ENCODE measurements around the gene ADGRG3. TPM values are rescaled to one million over a fixed set of nuclear protein-coding genes. Genes with fewer than 3 reads are reported as not detected.

Gene ADGRG3
- total and polyA plus RNA-seq, 10 of the 15 experiments (the other 5 are each of a cell fraction or from before 2014, with no cell fraction given): 0.10 to 0.11 (median 0.10) TPM; not detected in 7

DNA sequence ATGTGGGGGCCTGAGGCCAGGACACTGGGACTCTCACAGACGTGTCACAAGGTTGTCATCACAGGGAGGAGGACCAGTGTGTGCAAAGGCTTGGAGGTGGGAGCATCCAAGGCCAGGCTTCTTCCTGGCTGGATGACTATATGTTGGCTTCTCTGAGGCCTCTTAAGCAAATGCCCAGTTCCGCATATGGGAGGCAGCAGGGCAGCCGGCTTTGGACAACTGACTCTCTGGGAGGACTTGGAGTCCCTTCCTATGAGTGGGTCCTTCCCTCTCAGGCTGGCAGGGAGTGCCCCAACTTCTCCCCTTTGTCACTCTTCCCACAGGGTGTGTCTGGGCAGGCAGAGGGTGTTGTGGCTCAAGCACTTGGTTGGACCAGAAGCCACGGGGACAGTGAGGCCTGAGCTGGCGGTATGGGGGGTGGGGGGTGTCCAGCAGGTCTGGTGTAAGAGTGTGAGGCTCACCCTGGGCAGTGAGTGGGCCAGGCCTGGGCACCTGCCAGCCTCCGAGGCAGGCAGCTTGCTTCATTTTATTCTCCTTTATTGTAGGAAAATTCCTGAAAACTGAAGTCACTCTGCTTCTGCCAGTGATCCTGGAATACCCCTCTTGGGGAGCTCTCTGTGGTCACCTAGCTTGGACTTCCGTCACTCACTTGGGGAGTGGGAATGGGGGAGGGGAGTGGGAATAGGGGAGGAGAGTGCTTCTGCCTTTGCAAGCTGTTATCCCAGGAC, 24.8 kb upstream of the ADGRG3 start:
- H3K27ac ChIP-seq (ENCODE audit: control insufficient read depth, insufficient read depth): no peak overlapping the region
- ChIA-PET SMC1A (ENCODE audit: uncharacterized antibody, unreplicated experiment) (interaction anchor here (1.0 kb wide), 1 partner anchor 67 kb away, joined by 3 read pairs; no protein-coding TSS in a partner anchor), RAD21 (ENCODE audit: unreplicated experiment) (interaction anchor here (0.8 to 1.0 kb wide), 3 partner anchors 33 to 67 kb away, joined by 3 to 5 read pairs (median 5); no protein-coding TSS in a partner anchor), CTCF (interaction anchor here (1.1 to 2.3 kb wide), 3 partner anchors 34 to 62 kb away, joined by 4 to 14 read pairs (median 9); no protein-coding TSS in a partner anchor), POLR2A (no interaction called here)
- 18% methylated on average over 7 of the region's 7 CpGs for WGBS (ENCODE audit: insufficient coverage, insufficient replicate concordance, low lambda C conversion rate, missing lambda C conversion rate)
- no peak for FAIRE-seq
- H4K20me1 ChIP-seq (ENCODE audit: control insufficient read depth, insufficient read depth): no peaks in the 10 kb centered on the region
- DNase-seq (ENCODE audit: low read depth, low spot score): no peak
- in situ Hi-C loops (cut with MboI) (loop anchor here (5.0 kb wide), 1 partner anchor 41 kb away; no protein-coding TSS in a partner anchor), intact Hi-C loops (cut with micrococcal nuclease; ENCODE audit: unreplicated experiment) (no loop called here)
- H3K79me2 ChIP-seq (ENCODE audit: control insufficient read depth, insufficient read depth, low read length): no peaks in the 10 kb centered on the region
- BruUV-seq (replicated peaks): no TSS peak
- H3K9me3 ChIP-seq (replicated peaks; ENCODE audit: control insufficient read depth, insufficient read depth, low read length): no peaks in the 10 kb centered on the region
- H3K4me2 ChIP-seq (ENCODE audit: control insufficient read depth, insufficient read depth): no peak overlapping the region
- no peak overlapping the region for H3K4me3 ChIP-seq
- peaks cover 0 to 3% of the 10 kb centered on the region in 2 experiments; a peak in 2 of 4 replicates for H3K27me3 ChIP-seq (replicated peaks in 1 of 2; ENCODE audit: control insufficient read depth in 2 of 2, insufficient read depth in 2 of 2, low read length in 1 of 2)
- TF ChIP-seq, protein P1, sequence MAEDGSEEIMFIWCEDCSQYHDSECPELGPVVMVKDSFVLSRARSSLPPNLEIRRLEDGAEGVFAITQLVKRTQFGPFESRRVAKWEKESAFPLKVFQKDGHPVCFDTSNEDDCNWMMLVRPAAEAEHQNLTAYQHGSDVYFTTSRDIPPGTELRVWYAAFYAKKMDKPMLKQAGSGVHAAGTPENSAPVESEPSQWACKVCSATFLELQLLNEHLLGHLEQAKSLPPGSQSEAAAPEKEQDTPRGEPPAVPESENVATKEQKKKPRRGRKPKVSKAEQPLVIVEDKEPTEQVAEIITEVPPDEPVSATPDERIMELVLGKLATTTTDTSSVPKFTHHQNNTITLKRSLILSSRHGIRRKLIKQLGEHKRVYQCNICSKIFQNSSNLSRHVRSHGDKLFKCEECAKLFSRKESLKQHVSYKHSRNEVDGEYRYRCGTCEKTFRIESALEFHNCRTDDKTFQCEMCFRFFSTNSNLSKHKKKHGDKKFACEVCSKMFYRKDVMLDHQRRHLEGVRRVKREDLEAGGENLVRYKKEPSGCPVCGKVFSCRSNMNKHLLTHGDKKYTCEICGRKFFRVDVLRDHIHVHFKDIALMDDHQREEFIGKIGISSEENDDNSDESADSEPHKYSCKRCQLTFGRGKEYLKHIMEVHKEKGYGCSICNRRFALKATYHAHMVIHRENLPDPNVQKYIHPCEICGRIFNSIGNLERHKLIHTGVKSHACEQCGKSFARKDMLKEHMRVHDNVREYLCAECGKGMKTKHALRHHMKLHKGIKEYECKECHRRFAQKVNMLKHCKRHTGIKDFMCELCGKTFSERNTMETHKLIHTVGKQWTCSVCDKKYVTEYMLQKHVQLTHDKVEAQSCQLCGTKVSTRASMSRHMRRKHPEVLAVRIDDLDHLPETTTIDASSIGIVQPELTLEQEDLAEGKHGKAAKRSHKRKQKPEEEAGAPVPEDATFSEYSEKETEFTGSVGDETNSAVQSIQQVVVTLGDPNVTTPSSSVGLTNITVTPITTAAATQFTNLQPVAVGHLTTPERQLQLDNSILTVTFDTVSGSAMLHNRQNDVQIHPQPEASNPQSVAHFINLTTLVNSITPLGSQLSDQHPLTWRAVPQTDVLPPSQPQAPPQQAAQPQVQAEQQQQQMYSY (CRISPR knock-in tag; IDR thresholded peaks at IDR 0.05): no peak
- TF ChIP-seq MEF2B (IDR thresholded peaks at IDR 0.05; ENCODE audit: partially characterized antibody, poor library complexity, severe bottlenecking) (no peak), HDGF (IDR thresholded peaks at IDR 0.05) (no peak)
- H2AFZ ChIP-seq (ENCODE audit: control insufficient read depth, low read depth, low read length): no peak overlapping the region
- H3K4me1 ChIP-seq (ENCODE audit: control insufficient read depth, insufficient read depth, low read length): peaks cover 13% of the 10 kb centered on the region
- no peaks in the 10 kb centered on the region for H3K36me3 ChIP-seq (ENCODE audit: control insufficient read depth in 2 of 2, insufficient read depth in 2 of 2, low read length in 1 of 2)
- ATAC-seq: no peak
- H3K9ac ChIP-seq (ENCODE audit: control insufficient read depth, insufficient read depth, low read length): no peak overlapping the region
